ENCODE results near the gene PEX11A.
A peak's percentile ranks its signal among the peaks of the same experiment; 100 is the strongest.

The PEX11A gene

GRCh38 chr15:89679212-89679611 is 11.3 kb downstream of the PEX11A start, which contains the start of gene PLIN1:
Gene PLIN1, minus strand, starts transcription at chr15:89679367. Its CDS starts 1,878 bp downstream, at chr15:89677489.
- TF ChIP-seq CTCF (IDR thresholded peaks at IDR 0.05; ENCODE audit: borderline replicate concordance, control extremely low read depth, extremely low read depth, insufficient read depth, missing control alignments): no peak
- in situ Hi-C loops (cut with MboI; ENCODE audit: low sequenced_read_pairs, unreplicated experiment): no loop called here
- DNase-seq (ENCODE audit: low spot score): no peak

GRCh38 chr15:89677381-89677780 is 13.2 kb downstream of the PEX11A start:
- in situ Hi-C loops (cut with MboI; ENCODE audit: low sequenced_read_pairs, unreplicated experiment): no loop called here
- no peak for DNase-seq (ENCODE audit: low spot score)
- no peak for TF ChIP-seq CTCF (IDR thresholded peaks at IDR 0.05; ENCODE audit: borderline replicate concordance, control extremely low read depth, extremely low read depth, insufficient read depth, missing control alignments)

GRCh38 chr15:89675606-89676005 is 14.9 kb downstream of the PEX11A start:
- in situ Hi-C loops (cut with MboI; ENCODE audit: low sequenced_read_pairs, unreplicated experiment): no loop called here
- no peak for DNase-seq (ENCODE audit: low spot score)
- TF ChIP-seq CTCF (IDR thresholded peaks at IDR 0.05; ENCODE audit: borderline replicate concordance, control extremely low read depth, extremely low read depth, insufficient read depth, missing control alignments): no peak

- no peak for TF ChIP-seq CTCF (IDR thresholded peaks at IDR 0.05; ENCODE audit: borderline replicate concordance, control extremely low read depth, extremely low read depth, insufficient read depth, missing control alignments)
- DNase-seq (ENCODE audit: low spot score): no peak
- in situ Hi-C loops (cut with MboI; ENCODE audit: low sequenced_read_pairs, unreplicated experiment): no loop called here
Observed at GRCh38 chr15:89674526-89674925, 16.0 kb downstream of the PEX11A start.

- peak; percentile 51 for TF ChIP-seq CTCF (IDR thresholded peaks at IDR 0.05; ENCODE audit: borderline replicate concordance, control extremely low read depth, extremely low read depth, insufficient read depth, missing control alignments)
- peak; percentile 69 for DNase-seq (ENCODE audit: low spot score)
- in situ Hi-C loops (cut with MboI; ENCODE audit: low sequenced_read_pairs, unreplicated experiment): no loop called here
Observed at GRCh38 chr15:89673165-89673512, 17.4 kb downstream of the PEX11A start.

GRCh38 chr15:89672221-89673164 is 18.1 kb downstream of the PEX11A start:
- in situ Hi-C loops (cut with MboI; ENCODE audit: low sequenced_read_pairs, unreplicated experiment): no loop called here
- DNase-seq (ENCODE audit: low spot score): peak; percentile 19

More at GRCh38 chr15:89672221-89673164, 18.1 kb downstream of the PEX11A start:
- TF ChIP-seq CTCF (IDR thresholded peaks at IDR 0.05; ENCODE audit: borderline replicate concordance, control extremely low read depth, extremely low read depth, insufficient read depth, missing control alignments): no peak

Data from GM13976 (cell line).